OCI-LY7 (cell line): ENCODE measurements around the gene TXNDC12. TPM values are rescaled to one million over a fixed set of nuclear protein-coding genes. Genes with fewer than 3 reads are reported as not detected.
A peak's percentile ranks its signal among the peaks of the same experiment; 100 is the strongest.

Source experiments
- BruUV-seq: library from RNA; stranded (reverse); fragments of 400-500 nt; replicated peaks from 2 replicates; lab custom pipeline; 2021; lab: Mats Ljungman, UMichigan
- CTCF ChIA-PET: fragments of 300-600 bp; sonication (Branson Sonifier 250); formaldehyde crosslinking; loops from one replicate; lab custom pipeline; 2022; ENCODE audit warnings: antibody characterized with exemption; ENCODE audit not compliant: unreplicated experiment; lab: Charles Lee
- POLR2A ChIA-PET: fragments of 300-600 bp; sonication (Branson Sonifier 250); formaldehyde crosslinking; loops from one replicate; lab custom pipeline; 2022; ENCODE audit warnings: antibody characterized with exemption; lab: Charles Lee
- DNase-seq: peaks from one replicate; pipeline ENCODE4 v3.0.0-alpha.2; 2015; ENCODE audit warnings: low spot score
- H2AFZ ChIP-seq: fragments of 200-600 bp; sonication (generic), shearing (Covaris generic); 2 replicates; pipeline ENCODE4 v1.6.1; 2014; ENCODE audit warnings: mild to moderate bottlenecking, antibody characterized with exemption, low read length, moderate library complexity
- H3K27ac ChIP-seq: fragments of 200-600 bp; sonication (generic); 2 replicates; pipeline ENCODE4 v1.5.1; 2014; ENCODE audit warnings: mixed run types, low read depth, mild to moderate bottlenecking, moderate library complexity, low read length, inconsistent platforms; ENCODE audit not compliant: poor library complexity, severe bottlenecking
- H3K36me3 ChIP-seq: fragments of 200-600 bp; sonication (generic); 2 replicates; pipeline ENCODE4 v1.6.1; 2014; ENCODE audit warnings: mild to moderate bottlenecking, antibody characterized with exemption, low read length, moderate library complexity, mixed read lengths; ENCODE audit not compliant: insufficient read depth
- H3K4me1 ChIP-seq: fragments of 200-600 bp; sonication (generic); 2 replicates; pipeline ENCODE4 v1.5.1; 2014; ENCODE audit warnings: mild to moderate bottlenecking, low read length; ENCODE audit not compliant: insufficient read depth, poor library complexity, severe bottlenecking
- H3K4me2 ChIP-seq: fragments of 200-600 bp; sonication (generic); 2 replicates; pipeline ENCODE4 v1.6.1; 2014; ENCODE audit warnings: mild to moderate bottlenecking, low read length
- H3K4me3 ChIP-seq: fragments of 200-600 bp; sonication (generic); 2 replicates; pipeline ENCODE4 v1.5.1; 2014; ENCODE audit warnings: mild to moderate bottlenecking, low read depth, low read length; ENCODE audit not compliant: poor library complexity, severe bottlenecking
- H3K79me2 ChIP-seq: fragments of 200-600 bp; sonication (generic); 2 replicates; pipeline ENCODE4 v1.6.1; 2016; ENCODE audit warnings: low read depth, mild to moderate bottlenecking, low read length, moderate library complexity, mixed read lengths; ENCODE audit not compliant: insufficient read depth
- H3K9me2 ChIP-seq: fragments of 200-600 bp; sonication (generic); 2 replicates; pipeline ENCODE4 v1.6.1; 2016; ENCODE audit warnings: mild to moderate bottlenecking, low read length, mixed read lengths; ENCODE audit not compliant: insufficient read depth
- H3K9me3 ChIP-seq: fragments of 200-600 bp; sonication (generic); 2 replicates; pipeline ENCODE4 v1.6.1; 2014; ENCODE audit warnings: mild to moderate bottlenecking, mixed run types, low read length, mixed read lengths
- H4K20me1 ChIP-seq: fragments of 200-600 bp; sonication (generic); 2 replicates; pipeline ENCODE4 v1.6.1; 2014; ENCODE audit warnings: mild to moderate bottlenecking, antibody characterized with exemption, low read length, moderate library complexity, mixed read lengths; ENCODE audit not compliant: insufficient read depth
- CTCF ChIP-seq: fragments of 200-600 bp; sonication (generic); conservative IDR thresholded peaks from 2 replicates; pipeline ENCODE4 v1.5.1; 2014; ENCODE audit warnings: mild to moderate bottlenecking, antibody characterized with exemption, low read length, moderate library complexity, mixed read lengths
- EZH2phosphoT487 ChIP-seq: fragments of 200-600 bp; sonication (generic); IDR thresholded peaks from 2 replicates; pipeline ENCODE4 v1.6.1; 2018; ENCODE audit warnings: low read depth, borderline replicate concordance, mild to moderate bottlenecking, mixed run types, antibody characterized with exemption, low read length, moderate library complexity, mixed read lengths
- intact Hi-C: fragments of 100-400 bp; cut with micrococcal nuclease; formaldehyde crosslinking; loops from one replicate; pipeline ENCODE4 v1.10.0; 2022; ENCODE audit not compliant: unreplicated experiment
- total RNA-seq, 2 experiments: library from RNA; depleted of rRNA in 1 of 2; stranded (reverse); fragments of >200 nt in 1 of 2; shearing (Covaris generic) in 1 of 2; gene quantifications; 2 replicates each; pipeline ENCODE4 v1.2.3, GENCODE V29; 2014 to 2022

The TXNDC12 gene
- total RNA-seq, 2 experiments from 2014 or later = 26.6 to 40.5 TPM

DNA sequence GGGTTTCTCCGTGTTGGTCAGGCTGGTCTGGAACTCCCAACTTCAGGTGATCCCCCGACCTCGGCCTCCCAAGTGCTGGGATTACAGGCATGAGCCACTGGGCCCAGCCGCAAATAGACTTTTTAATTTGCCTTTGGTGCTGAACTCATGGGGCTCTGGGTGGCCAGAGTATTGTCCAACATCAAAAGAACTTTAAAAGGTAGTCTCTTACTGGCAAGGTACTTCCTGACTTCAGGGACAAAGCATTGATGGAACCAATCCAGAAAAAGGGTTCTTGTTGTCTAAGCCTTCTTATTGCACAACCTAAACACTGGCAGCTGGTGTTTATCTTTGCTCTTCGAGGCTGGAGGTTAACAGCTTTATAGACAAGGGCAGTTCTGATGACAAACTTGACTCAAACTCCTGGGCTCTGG is 17.6 kb downstream of the TXNDC12 start:
- Histone ChIP-seq H3K79me2 (peaks cover 14% of the 10 kb centered on the region), H3K36me3 (peaks cover 50% of the 10 kb centered on the region), H3K4me2 (no peak overlapping the region), H4K20me1 (peaks cover 7% of the 10 kb centered on the region; the same call in 1 of the 2 replicates), H3K9me3 (no peaks in the 10 kb centered on the region), H2AFZ (no peak overlapping the region), H3K4me3 (no peak overlapping the region), H3K27ac (no peak overlapping the region), H3K9me2 (no peaks in the 10 kb centered on the region), H3K4me1 (peaks cover 8% of the 10 kb centered on the region)
- intact Hi-C loops = no loop called here
- TF ChIP-seq EZH2phosphoT487 (no peak), CTCF (no peak)
- ChIA-PET POLR2A (interaction anchor here (0.7 to 1.3 kb wide), 2 partner anchors 8 to 13 kb away, joined by 5 read pairs; no protein-coding TSS in a partner anchor), CTCF (no interaction called here)
- BruUV-seq = no TSS peak
- DNase-seq = no peak

- no TSS peak for BruUV-seq
- Histone ChIP-seq H3K36me3 (peaks cover 50% of the 10 kb centered on the region), H4K20me1 (peaks cover 17% of the 10 kb centered on the region; the same call in 1 of the 2 replicates), H3K4me2 (peak overlapping the region; percentile 100), H3K27ac (peak overlapping the region; percentile 39), H3K9me2 (no peaks in the 10 kb centered on the region), H3K4me1 (peaks cover 34% of the 10 kb centered on the region), H3K9me3 (no peaks in the 10 kb centered on the region), H3K4me3 (peak overlapping the region; percentile 88), H3K79me2 (peaks cover 43% of the 10 kb centered on the region), H2AFZ (peak overlapping the region; percentile 54; the same call in 1 of the 2 replicates)
- no peak for DNase-seq
- ChIA-PET POLR2A (interaction anchor here (1.1 to 3.4 kb wide), 2 partner anchors 10 to 22 kb away, joined by 3 to 14 read pairs; partner anchors contain the start of genes BTF3L4 and TXNDC12), CTCF (no interaction called here)
- TF ChIP-seq CTCF (no peak), EZH2phosphoT487 (no peak)
- intact Hi-C loops = no loop called here
Observed at GRCh38 chr1:52034050-52034384, 21.0 kb downstream of the TXNDC12 start.
